GM18870 (cell line): ENCODE results near the gene CPAMD8.
"Not testable (repeated sequence)": the region's sequence is repeated elsewhere in the genome, so short reads cannot be mapped to it uniquely, and the experiment has no call there.

Source experiments
- ATAC-seq: cut with Tn5 transposase; IDR thresholded peaks from one replicate; pipeline ENCODE4 v1.9.1; 2021; ENCODE audit warnings: moderate library complexity; ENCODE audit not compliant: unreplicated experiment

Gene CPAMD8

GRCh38 chr19:16877581-16877980 is 149.0 kb downstream of the CPAMD8 start:
- no peak for ATAC-seq

GRCh38 chr19:16876904-16877361 is 149.7 kb downstream of the CPAMD8 start:
- no peak for ATAC-seq

- no peak for ATAC-seq
Measured at GRCh38 chr19:16875584-16876555, 150.7 kb downstream of the CPAMD8 start.

- ATAC-seq, result not testable (repeated sequence)
Measured at GRCh38 chr19:16874978-16875299, 151.7 kb downstream of the CPAMD8 start.

- no peak for ATAC-seq
Measured at GRCh38 chr19:16874250-16874977, 152.2 kb downstream of the CPAMD8 start.

- no peak for ATAC-seq
Measured at GRCh38 chr19:16873594-16873993, 153.0 kb downstream of the CPAMD8 start.

GRCh38 chr19:16872728-16873127 is 153.9 kb downstream of the CPAMD8 start:
- ATAC-seq, result no peak

- ATAC-seq, result no peak
Measured at GRCh38 chr19:16871871-16872270, 154.7 kb downstream of the CPAMD8 start.

GRCh38 chr19:16869331-16869972 is 157.2 kb downstream of the CPAMD8 start:
- no peak for ATAC-seq

- ATAC-seq, result no peak
Measured at GRCh38 chr19:16868423-16869130, 158.0 kb downstream of the CPAMD8 start.

- ATAC-seq, result no peak
Measured at GRCh38 chr19:16867211-16867610, 159.4 kb downstream of the CPAMD8 start.

GRCh38 chr19:16862826-16863415 is 163.7 kb downstream of the CPAMD8 start:
- no peak for ATAC-seq

- no peak for ATAC-seq
Measured at GRCh38 chr19:16861834-16862233, 164.8 kb downstream of the CPAMD8 start.

GRCh38 chr19:16861011-16861410 is 165.6 kb downstream of the CPAMD8 start:
- ATAC-seq, result no peak

- ATAC-seq, result no peak
Measured at GRCh38 chr19:16860118-16860517, 166.5 kb downstream of the CPAMD8 start.

- ATAC-seq, result no peak
Measured at GRCh38 chr19:16859626-16860025, 167.0 kb downstream of the CPAMD8 start.

- no peak for ATAC-seq
Measured at GRCh38 chr19:16856091-16856490, 170.5 kb downstream of the CPAMD8 start.

GRCh38 chr19:16853066-16853465 is 173.5 kb downstream of the CPAMD8 start:
- no peak for ATAC-seq

- ATAC-seq, result no peak
Measured at GRCh38 chr19:16851031-16851712, 175.4 kb downstream of the CPAMD8 start.

- no peak for ATAC-seq
Measured at GRCh38 chr19:16850133-16850532, 176.5 kb downstream of the CPAMD8 start.
